ENCODE data around the gene MFSD6. TPM values are rescaled to one million over a fixed set of nuclear protein-coding genes. Genes with fewer than 3 reads are reported as not detected.

Gene MFSD6
- total RNA-seq, 4 donors from 2014 or later, result 76.3 to 99.1 (median 83.0) TPM

DNA sequence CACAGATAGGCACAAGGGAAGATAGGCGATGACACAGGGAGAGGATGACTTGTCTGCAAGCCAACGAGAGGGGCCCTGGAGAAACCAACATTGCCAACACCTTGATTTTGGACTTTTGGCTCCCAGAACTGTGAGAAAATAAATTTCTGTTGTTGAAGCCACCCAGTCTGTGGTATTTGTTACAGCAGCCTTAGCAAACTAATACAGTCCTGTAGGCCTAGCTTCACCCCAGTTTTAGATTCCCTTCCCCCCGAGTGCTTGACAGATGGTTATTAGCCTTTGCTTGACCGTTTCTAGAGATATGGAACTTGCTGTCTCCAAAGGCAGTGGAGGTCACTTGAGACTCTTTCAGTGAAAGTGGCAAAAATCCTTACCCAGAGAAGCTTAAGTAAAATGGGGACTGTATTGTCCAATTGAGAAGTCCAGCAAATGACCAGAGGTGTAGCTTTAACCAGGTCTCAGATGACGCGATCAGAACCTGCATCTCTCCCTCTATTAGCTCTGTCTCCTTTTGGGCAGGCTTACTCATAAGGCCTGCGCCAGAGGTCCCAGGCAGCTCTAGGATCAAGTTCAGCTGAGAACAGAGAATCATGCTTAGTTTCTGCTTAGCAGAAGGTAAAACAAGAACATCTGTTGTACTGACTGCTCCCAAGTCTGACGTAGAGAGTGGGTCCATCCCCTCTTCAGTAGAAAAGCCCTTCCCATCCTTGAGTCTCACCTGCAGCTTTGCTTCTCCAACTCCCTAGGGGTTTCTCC is 50.4 kb downstream of the MFSD6 start:
- Histone ChIP-seq H3K36me3 (no peaks in the 10 kb centered on the region), H3K27me3 (no peaks in the 10 kb centered on the region), H3K27ac (no peak overlapping the region), H3K4me1 (peaks cover 0 to 5% (median 0%) of the 10 kb centered on the region in 4 donors), H3K9me3 (no peaks in the 10 kb centered on the region), H3K4me3 (no peak overlapping the region)
- intact Hi-C loops (cut with DNase I; ENCODE audit: low total_unique reads), result no loop called here
- DNase-seq, result no peak
- in situ Hi-C loops (cut with MboI; ENCODE audit: low pct_ligation_motif_present in 1 of 4, low pct_unique_long_range_greater_than_20kb in 1 of 4, low sequenced_read_pairs in 3 of 4), result no loop called here
- TF ChIP-seq POLR2AphosphoS5 (IDR thresholded peaks at IDR 0.05) (no peak), POLR2A (IDR thresholded peaks at IDR 0.05) (no peak), EP300 (IDR thresholded peaks at IDR 0.05; ENCODE audit: low read depth) (no peak)
- TF ChIP-seq, protein P1, sequence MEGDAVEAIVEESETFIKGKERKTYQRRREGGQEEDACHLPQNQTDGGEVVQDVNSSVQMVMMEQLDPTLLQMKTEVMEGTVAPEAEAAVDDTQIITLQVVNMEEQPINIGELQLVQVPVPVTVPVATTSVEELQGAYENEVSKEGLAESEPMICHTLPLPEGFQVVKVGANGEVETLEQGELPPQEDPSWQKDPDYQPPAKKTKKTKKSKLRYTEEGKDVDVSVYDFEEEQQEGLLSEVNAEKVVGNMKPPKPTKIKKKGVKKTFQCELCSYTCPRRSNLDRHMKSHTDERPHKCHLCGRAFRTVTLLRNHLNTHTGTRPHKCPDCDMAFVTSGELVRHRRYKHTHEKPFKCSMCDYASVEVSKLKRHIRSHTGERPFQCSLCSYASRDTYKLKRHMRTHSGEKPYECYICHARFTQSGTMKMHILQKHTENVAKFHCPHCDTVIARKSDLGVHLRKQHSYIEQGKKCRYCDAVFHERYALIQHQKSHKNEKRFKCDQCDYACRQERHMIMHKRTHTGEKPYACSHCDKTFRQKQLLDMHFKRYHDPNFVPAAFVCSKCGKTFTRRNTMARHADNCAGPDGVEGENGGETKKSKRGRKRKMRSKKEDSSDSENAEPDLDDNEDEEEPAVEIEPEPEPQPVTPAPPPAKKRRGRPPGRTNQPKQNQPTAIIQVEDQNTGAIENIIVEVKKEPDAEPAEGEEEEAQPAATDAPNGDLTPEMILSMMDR (IDR thresholded peaks at IDR 0.05), result no peak
- 87 to 94% methylated on average over 6 to 8 of the region's 8 CpGs for WGBS, 2 donors (ENCODE audit: low coverage in 1 of 2)

DNA sequence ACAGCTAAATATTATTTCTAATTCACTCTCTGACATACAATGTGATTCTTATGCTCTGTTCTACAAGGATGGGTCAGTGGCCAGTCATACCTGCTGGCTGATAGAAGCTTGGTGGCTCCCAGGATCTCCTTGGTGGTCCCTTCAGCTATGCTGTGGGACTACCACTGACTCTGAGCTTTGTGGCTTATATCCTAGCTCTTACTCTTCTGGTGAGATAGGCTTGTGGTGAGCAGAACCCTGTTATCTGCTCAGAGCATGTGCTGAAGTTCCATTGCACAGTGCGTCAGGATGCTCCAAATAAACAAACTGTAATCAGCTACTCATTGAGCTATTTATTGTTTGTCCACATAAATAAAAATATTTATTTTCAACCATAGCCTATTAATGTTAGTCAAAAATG is 51.7 kb downstream of the MFSD6 start:
- WGBS, 2 donors (ENCODE audit: low coverage in 1 of 2), result 85 to 100% methylated on average over 1 of the region's 1 CpG
- H3K4me3 ChIP-seq, result no peak overlapping the region
- no peaks in the 10 kb centered on the region for H3K9me3 ChIP-seq
- TF ChIP-seq, protein P1 (IDR thresholded peaks at IDR 0.05), result no peak
- intact Hi-C loops (cut with DNase I; ENCODE audit: low total_unique reads) (no loop called here), in situ Hi-C loops (cut with MboI; ENCODE audit: low pct_ligation_motif_present in 1 of 4, low pct_unique_long_range_greater_than_20kb in 1 of 4, low sequenced_read_pairs in 3 of 4) (no loop called here)
- no peaks in the 10 kb centered on the region for H3K27me3 ChIP-seq
- H3K4me1 ChIP-seq, result peaks cover 0 to 11% (median 1%) of the 10 kb centered on the region in 4 donors
- no peak overlapping the region for H3K27ac ChIP-seq
- DNase-seq, result no peak
- no peaks in the 10 kb centered on the region for H3K36me3 ChIP-seq

DNA sequence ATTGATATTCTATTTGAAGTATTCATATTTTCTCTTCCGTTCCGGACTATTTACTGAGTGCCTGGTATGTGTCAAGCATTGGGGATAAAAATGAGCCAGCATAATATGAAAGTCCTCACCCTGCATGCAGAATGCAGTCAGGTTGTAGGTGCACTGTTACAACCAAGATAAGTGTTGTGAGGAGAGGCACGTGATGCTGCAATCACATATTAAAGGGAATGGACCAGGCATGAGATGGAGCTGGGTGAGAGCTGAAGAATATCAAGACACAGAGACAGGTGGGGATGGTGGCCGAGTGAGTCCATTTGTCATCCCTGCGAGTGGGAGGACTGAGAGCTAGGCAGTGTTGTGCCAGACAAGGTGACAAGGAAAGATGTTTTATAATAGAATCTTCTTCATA is 52.3 kb downstream of the MFSD6 start:
- H3K27ac ChIP-seq, result no peak overlapping the region
- no peaks in the 10 kb centered on the region for H3K27me3 ChIP-seq
- TF ChIP-seq POLR2A (IDR thresholded peaks at IDR 0.05) (no peak), POLR2AphosphoS5 (IDR thresholded peaks at IDR 0.05) (no peak), EP300 (IDR thresholded peaks at IDR 0.05; ENCODE audit: low read depth) (no peak)
- TF ChIP-seq, protein P1 (IDR thresholded peaks at IDR 0.05), result no peak
- DNase-seq, result no peak
- 90 to 91% methylated on average over 5 of the region's 5 CpGs for WGBS, 2 donors (ENCODE audit: low coverage in 1 of 2)
- in situ Hi-C loops (cut with MboI; ENCODE audit: low pct_ligation_motif_present in 1 of 4, low pct_unique_long_range_greater_than_20kb in 1 of 4, low sequenced_read_pairs in 3 of 4) (no loop called here), intact Hi-C loops (cut with DNase I; ENCODE audit: low total_unique reads) (no loop called here)
- H3K9me3 ChIP-seq, result no peaks in the 10 kb centered on the region
- peaks cover 0 to 17% (median 3%) of the 10 kb centered on the region in 4 donors for H3K4me1 ChIP-seq
- H3K36me3 ChIP-seq, result no peaks in the 10 kb centered on the region
- no peak overlapping the region for H3K4me3 ChIP-seq

DNA sequence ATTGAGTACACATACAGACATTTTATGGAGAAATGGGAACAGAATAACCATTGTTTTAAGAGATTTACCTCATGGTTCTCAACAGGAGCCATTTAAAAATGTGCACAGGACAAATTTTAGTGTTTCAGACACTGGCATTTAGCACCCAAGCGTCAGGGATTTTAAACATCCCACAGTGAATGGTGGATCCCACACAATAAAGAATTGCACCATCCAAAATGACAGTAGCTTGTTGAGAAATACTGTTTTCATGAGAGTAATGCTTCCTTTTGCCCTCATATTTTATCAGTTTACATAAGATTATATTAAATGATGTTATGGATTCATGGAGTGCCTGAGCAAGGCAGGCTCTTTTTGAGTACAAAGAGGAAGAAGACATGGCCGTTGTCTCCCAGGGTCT is 54.0 kb downstream of the MFSD6 start:
- Histone ChIP-seq H3K9me3 (no peaks in the 10 kb centered on the region), H3K36me3 (no peaks in the 10 kb centered on the region), H3K4me3 (no peak overlapping the region), H3K4me1 (peaks cover 6 to 27% (median 12%) of the 10 kb centered on the region in 4 donors), H3K27ac (no peak overlapping the region), H3K27me3 (no peaks in the 10 kb centered on the region)
- intact Hi-C loops (cut with DNase I; ENCODE audit: low total_unique reads) (no loop called here), in situ Hi-C loops (cut with MboI; ENCODE audit: low pct_ligation_motif_present in 1 of 4, low pct_unique_long_range_greater_than_20kb in 1 of 4, low sequenced_read_pairs in 3 of 4) (no loop called here)
- 83 to 100% methylated on average over 2 of the region's 2 CpGs for WGBS, 2 donors (ENCODE audit: low coverage in 1 of 2)
- TF ChIP-seq POLR2AphosphoS5 (IDR thresholded peaks at IDR 0.05) (no peak), EP300 (IDR thresholded peaks at IDR 0.05; ENCODE audit: low read depth) (no peak), POLR2A (IDR thresholded peaks at IDR 0.05) (no peak)
- TF ChIP-seq, protein P1 (IDR thresholded peaks at IDR 0.05), result no peak
- DNase-seq, result no peak
